ENCODE measurements around the gene GUCA2A.

GUCA2A gene

GRCh38 chr1:42176902-42177519 lies 12.5 kb upstream of the GUCA2A start:
- DNase-seq (ENCODE audit: low spot score) = peak; percentile 60

- DNase-seq (ENCODE audit: low spot score) = no peak
Measured at GRCh38 chr1:42175314-42176054, 10.9 kb upstream of the GUCA2A start.

- DNase-seq (ENCODE audit: low spot score) = no peak
Measured at GRCh38 chr1:42173961-42174735, 9.6 kb upstream of the GUCA2A start.

GRCh38 chr1:42173155-42173933 lies 8.8 kb upstream of the GUCA2A start:
- DNase-seq (ENCODE audit: low spot score) = peak; percentile 50

GRCh38 chr1:42172381-42173133 lies 8.0 kb upstream of the GUCA2A start:
- no peak for DNase-seq (ENCODE audit: low spot score)

GRCh38 chr1:42171679-42172266 lies 7.2 kb upstream of the GUCA2A start:
- DNase-seq (ENCODE audit: low spot score) = no peak

GRCh38 chr1:42170779-42171621 lies 6.5 kb upstream of the GUCA2A start:
- DNase-seq (ENCODE audit: low spot score) = no peak

- no peak for DNase-seq (ENCODE audit: low spot score)
Measured at GRCh38 chr1:42168763-42169162, 4.2 kb upstream of the GUCA2A start.

- no peak for DNase-seq (ENCODE audit: low spot score)
Measured at GRCh38 chr1:42168391-42168670, 3.8 kb upstream of the GUCA2A start.

- no peak for DNase-seq (ENCODE audit: low spot score)
Measured at GRCh38 chr1:42167611-42168390, 3.3 kb upstream of the GUCA2A start.

- DNase-seq (ENCODE audit: low spot score) = peak; percentile 73
Measured at GRCh38 chr1:42165511-42166210, 1.1 kb upstream of the GUCA2A start.

- no peak for DNase-seq (ENCODE audit: low spot score)
Measured at GRCh38 chr1:42163536-42164503, 725 bp downstream of the GUCA2A start.

GRCh38 chr1:42163114-42163513 lies 1.4 kb downstream of the GUCA2A start:
- DNase-seq (ENCODE audit: low spot score) = no peak

- no peak for DNase-seq (ENCODE audit: low spot score)
Measured at GRCh38 chr1:42162181-42162580, 2.4 kb downstream of the GUCA2A start.

- DNase-seq (ENCODE audit: low spot score) = no peak
Measured at GRCh38 chr1:42158189-42158588, 6.4 kb downstream of the GUCA2A start.

GRCh38 chr1:42157667-42158066 lies 6.9 kb downstream of the GUCA2A start:
- no peak for DNase-seq (ENCODE audit: low spot score)

- DNase-seq (ENCODE audit: low spot score) = no peak
Measured at GRCh38 chr1:42155362-42155761, 9.2 kb downstream of the GUCA2A start.

GRCh38 chr1:42154685-42155084 lies 9.9 kb downstream of the GUCA2A start:
- no peak for DNase-seq (ENCODE audit: low spot score)

All from HuH-7.5 (cell line).